ENCODE measurements around the gene ABHD16B.

Gene ABHD16B

DNA sequence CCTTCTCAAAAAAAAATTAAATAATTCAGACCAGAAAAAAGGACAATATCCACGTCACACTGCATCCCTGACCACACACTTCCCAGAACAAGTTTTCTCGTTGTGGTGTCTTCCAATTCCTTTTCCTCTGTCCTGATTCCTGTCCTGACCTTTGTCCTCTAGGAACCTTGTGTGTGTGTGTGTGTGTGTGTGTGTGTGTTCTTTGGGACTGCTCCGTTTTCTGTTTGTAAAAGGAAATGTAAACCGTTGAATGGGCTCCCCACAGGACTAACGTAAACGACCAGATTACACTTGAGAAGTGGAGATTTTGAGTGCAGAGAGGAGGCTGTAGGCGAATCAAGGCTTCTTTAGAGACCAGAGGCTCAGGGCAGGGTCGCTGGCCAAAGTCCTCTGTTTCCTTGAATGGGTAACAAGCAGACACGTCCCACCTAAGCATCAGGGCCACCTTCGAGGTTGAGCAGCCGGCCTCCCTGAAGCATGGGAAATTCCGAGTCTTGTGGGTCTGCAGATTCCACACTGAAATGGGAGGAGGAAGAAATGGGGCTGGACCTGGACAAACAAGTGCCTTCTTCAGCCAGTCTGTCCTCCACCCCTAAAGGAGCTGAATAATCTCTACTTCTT is 37.5 kb upstream of the ABHD16B start:
- Histone ChIP-seq H3K4me2 (ENCODE audit: low read depth, low read length, poor library complexity, severe bottlenecking) (no peak overlapping the region), H4K20me1 (ENCODE audit: insufficient read depth, low read length, poor library complexity, severe bottlenecking) (no peaks in the 10 kb centered on the region), H3F3A (ENCODE audit: low read depth) (no peaks in the 10 kb centered on the region), H3K4me3 (ENCODE audit: low read length, poor library complexity, severe bottlenecking) (no peak overlapping the region), H3K27me3 (ENCODE audit: insufficient read depth, low read length, poor library complexity, severe bottlenecking) (no peaks in the 10 kb centered on the region), H3K9ac (ENCODE audit: low read depth, low read length, poor library complexity, severe bottlenecking) (no peak overlapping the region), H3K36me3 (ENCODE audit: insufficient read depth, low read length) (no peaks in the 10 kb centered on the region), H3K4me1 (ENCODE audit: insufficient read depth, low read length, poor library complexity, severe bottlenecking) (peaks cover 13% of the 10 kb centered on the region), H3K9me3 (ENCODE audit: insufficient read depth, low read depth, low read length) (no peaks in the 10 kb centered on the region), H3K9me2 (replicated peaks; ENCODE audit: low read depth, low read length) (no peaks in the 10 kb centered on the region), H3K79me2 (ENCODE audit: insufficient read depth, low read length) (no peaks in the 10 kb centered on the region; the same call in 1 of the 2 replicates), H2AFZ (ENCODE audit: low read length) (no peak overlapping the region)
- TF ChIP-seq EZH2phosphoT487 (IDR thresholded peaks at IDR 0.05; ENCODE audit: borderline replicate concordance), result no peak
- TF ChIP-seq, protein P1, sequence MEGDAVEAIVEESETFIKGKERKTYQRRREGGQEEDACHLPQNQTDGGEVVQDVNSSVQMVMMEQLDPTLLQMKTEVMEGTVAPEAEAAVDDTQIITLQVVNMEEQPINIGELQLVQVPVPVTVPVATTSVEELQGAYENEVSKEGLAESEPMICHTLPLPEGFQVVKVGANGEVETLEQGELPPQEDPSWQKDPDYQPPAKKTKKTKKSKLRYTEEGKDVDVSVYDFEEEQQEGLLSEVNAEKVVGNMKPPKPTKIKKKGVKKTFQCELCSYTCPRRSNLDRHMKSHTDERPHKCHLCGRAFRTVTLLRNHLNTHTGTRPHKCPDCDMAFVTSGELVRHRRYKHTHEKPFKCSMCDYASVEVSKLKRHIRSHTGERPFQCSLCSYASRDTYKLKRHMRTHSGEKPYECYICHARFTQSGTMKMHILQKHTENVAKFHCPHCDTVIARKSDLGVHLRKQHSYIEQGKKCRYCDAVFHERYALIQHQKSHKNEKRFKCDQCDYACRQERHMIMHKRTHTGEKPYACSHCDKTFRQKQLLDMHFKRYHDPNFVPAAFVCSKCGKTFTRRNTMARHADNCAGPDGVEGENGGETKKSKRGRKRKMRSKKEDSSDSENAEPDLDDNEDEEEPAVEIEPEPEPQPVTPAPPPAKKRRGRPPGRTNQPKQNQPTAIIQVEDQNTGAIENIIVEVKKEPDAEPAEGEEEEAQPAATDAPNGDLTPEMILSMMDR (conservative IDR thresholded peaks at IDR 0.05; ENCODE audit: low read length), result no peak

DNA sequence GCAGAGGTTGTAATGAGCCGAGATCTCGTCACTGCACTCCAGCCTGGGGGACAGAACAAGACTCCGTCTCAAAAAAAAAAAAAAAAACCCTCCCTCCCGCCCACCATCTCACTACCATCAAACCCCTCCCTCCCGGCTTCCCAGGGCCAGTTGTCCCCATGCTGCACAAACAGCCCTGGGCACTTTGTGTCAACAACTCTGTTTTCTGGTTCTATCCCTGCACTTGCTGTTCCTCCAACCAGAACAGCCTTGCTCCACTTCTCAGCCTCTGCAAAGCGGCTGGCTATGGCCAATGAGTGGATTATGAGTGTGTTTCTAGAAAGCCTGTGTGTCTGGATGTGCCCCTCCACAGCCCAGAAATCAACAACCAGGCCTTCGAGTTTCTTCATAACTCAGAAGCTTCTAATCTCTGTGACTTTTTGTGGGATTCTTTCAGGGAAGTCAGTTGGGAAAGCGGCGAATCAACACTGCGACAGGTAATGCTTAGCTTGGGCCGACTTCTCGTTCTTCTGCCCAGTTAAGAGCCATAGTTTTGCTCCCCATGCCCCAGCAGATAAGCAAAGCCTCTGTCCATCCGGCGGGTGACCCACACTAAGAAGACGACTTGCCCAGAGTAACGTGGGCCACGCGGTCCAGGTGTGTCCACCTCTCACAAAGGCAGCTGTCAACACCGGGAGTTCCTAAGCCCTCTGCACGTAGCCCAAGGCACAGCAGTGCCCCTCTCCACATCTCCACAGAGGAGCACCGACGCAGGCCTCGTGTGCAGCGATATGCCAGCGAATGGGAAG is 35.8 kb upstream of the ABHD16B start:
- Histone ChIP-seq H3K4me3 (ENCODE audit: low read length, poor library complexity, severe bottlenecking) (no peak overlapping the region), H3K27me3 (ENCODE audit: insufficient read depth, low read length, poor library complexity, severe bottlenecking) (no peaks in the 10 kb centered on the region), H3K9me3 (ENCODE audit: insufficient read depth, low read depth, low read length) (no peaks in the 10 kb centered on the region), H3K4me1 (ENCODE audit: insufficient read depth, low read length, poor library complexity, severe bottlenecking) (peaks cover 21% of the 10 kb centered on the region), H3K36me3 (ENCODE audit: insufficient read depth, low read length) (no peaks in the 10 kb centered on the region), H3K79me2 (ENCODE audit: insufficient read depth, low read length) (peaks cover 5% of the 10 kb centered on the region; the same call in 1 of the 2 replicates), H3K9me2 (replicated peaks; ENCODE audit: low read depth, low read length) (no peaks in the 10 kb centered on the region), H4K20me1 (ENCODE audit: insufficient read depth, low read length, poor library complexity, severe bottlenecking) (no peaks in the 10 kb centered on the region), H3F3A (ENCODE audit: low read depth) (no peaks in the 10 kb centered on the region), H2AFZ (ENCODE audit: low read length) (no peak overlapping the region), H3K9ac (ENCODE audit: low read depth, low read length, poor library complexity, severe bottlenecking) (no peak overlapping the region), H3K4me2 (ENCODE audit: low read depth, low read length, poor library complexity, severe bottlenecking) (no peak overlapping the region)
- no peak for TF ChIP-seq EZH2phosphoT487 (IDR thresholded peaks at IDR 0.05; ENCODE audit: borderline replicate concordance)
- TF ChIP-seq, protein P1 (conservative IDR thresholded peaks at IDR 0.05; ENCODE audit: low read length), result no peak

DNA sequence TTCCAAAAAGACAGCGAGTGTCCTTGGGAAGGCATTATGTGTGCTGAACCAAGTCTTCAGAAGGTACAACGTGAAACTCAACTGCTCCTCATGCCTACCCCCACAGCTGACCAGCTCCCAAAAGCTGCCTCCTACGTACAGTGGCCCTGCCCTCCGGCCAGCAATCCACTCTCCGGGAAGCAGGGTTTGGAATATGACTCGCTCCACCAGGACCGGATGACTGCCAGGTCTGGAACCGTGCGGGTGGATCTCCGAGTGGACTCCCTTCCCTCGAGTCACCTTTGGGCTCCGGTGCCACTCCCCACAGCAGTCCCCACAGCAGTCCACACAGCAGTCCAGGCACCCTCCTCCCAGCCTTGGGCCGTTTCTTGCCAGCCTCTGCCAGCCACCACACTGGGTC is 34.5 kb upstream of the ABHD16B start:
- peaks cover 5% of the 10 kb centered on the region; the same call in 1 of the 2 replicates for H3K79me2 ChIP-seq (ENCODE audit: insufficient read depth, low read length)
- peaks cover 21% of the 10 kb centered on the region for H3K4me1 ChIP-seq (ENCODE audit: insufficient read depth, low read length, poor library complexity, severe bottlenecking)
- no peaks in the 10 kb centered on the region for H3K27me3 ChIP-seq (ENCODE audit: insufficient read depth, low read length, poor library complexity, severe bottlenecking)
- H3K9ac ChIP-seq (ENCODE audit: low read depth, low read length, poor library complexity, severe bottlenecking), result no peak overlapping the region
- no peak overlapping the region for H3K4me2 ChIP-seq (ENCODE audit: low read depth, low read length, poor library complexity, severe bottlenecking)
- no peak for TF ChIP-seq EZH2phosphoT487 (IDR thresholded peaks at IDR 0.05; ENCODE audit: borderline replicate concordance)
- TF ChIP-seq, protein P1 (conservative IDR thresholded peaks at IDR 0.05; ENCODE audit: low read length), result no peak
- no peak overlapping the region for H3K4me3 ChIP-seq (ENCODE audit: low read length, poor library complexity, severe bottlenecking)
- no peaks in the 10 kb centered on the region for H3F3A ChIP-seq (ENCODE audit: low read depth)
- H3K9me3 ChIP-seq (ENCODE audit: insufficient read depth, low read depth, low read length), result no peaks in the 10 kb centered on the region
- H3K9me2 ChIP-seq (replicated peaks; ENCODE audit: low read depth, low read length), result no peaks in the 10 kb centered on the region
- H3K36me3 ChIP-seq (ENCODE audit: insufficient read depth, low read length), result no peaks in the 10 kb centered on the region
- H2AFZ ChIP-seq (ENCODE audit: low read length), result no peak overlapping the region
- H4K20me1 ChIP-seq (ENCODE audit: insufficient read depth, low read length, poor library complexity, severe bottlenecking), result no peaks in the 10 kb centered on the region
